ENCODE data around the gene CCDC196. TPM values are rescaled to one million over a fixed set of nuclear protein-coding genes. Genes with fewer than 3 reads are reported as not detected.
"Not testable (repeated sequence)": the region's sequence is repeated elsewhere in the genome, so short reads cannot be mapped to it uniquely, and the experiment has no call there.

CCDC196 gene
- total RNA-seq, 1 experiment from 2014 or later: not detected

GRCh38 chr14:66495218-66496098, 9.3 kb downstream of the CCDC196 start:
- DNase-seq (ENCODE audit: low read depth): peak; percentile 65

DNA sequence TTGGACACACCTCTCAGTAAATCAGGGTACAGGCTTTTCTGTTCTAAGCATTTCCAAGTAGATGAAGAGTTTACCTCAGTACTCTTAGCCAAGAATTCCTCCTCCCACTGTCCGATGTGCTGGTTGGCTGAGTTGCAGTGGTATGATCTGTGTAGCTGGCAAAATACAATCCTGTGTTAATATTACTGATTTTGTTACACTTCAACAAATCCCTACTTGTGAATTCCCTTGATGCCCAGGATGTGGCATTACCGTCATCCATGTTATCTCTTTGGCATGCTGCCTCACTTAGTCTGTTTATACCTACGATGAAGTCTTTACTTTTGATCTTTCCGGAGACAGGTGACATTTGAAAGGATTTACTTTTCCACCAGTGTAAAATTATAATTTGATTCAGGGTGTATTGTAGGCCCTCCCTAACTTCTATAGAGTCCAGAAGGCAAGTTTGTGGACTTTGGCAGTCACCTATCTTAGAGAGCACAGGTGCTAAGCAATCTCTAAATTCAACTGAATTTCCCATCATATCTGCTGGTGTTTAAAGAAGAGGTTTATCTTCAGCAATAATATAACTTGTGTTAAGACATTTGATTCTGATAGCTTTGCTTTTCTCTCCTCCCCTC, 10.1 kb downstream of the CCDC196 start:
- no peak for DNase-seq (ENCODE audit: low read depth)

GRCh38 chr14:66496911-66497310, 10.7 kb downstream of the CCDC196 start:
- no peak for DNase-seq (ENCODE audit: low read depth)

GRCh38 chr14:66498311-66498710, 12.1 kb downstream of the CCDC196 start:
- no peak for DNase-seq (ENCODE audit: low read depth)

DNA sequence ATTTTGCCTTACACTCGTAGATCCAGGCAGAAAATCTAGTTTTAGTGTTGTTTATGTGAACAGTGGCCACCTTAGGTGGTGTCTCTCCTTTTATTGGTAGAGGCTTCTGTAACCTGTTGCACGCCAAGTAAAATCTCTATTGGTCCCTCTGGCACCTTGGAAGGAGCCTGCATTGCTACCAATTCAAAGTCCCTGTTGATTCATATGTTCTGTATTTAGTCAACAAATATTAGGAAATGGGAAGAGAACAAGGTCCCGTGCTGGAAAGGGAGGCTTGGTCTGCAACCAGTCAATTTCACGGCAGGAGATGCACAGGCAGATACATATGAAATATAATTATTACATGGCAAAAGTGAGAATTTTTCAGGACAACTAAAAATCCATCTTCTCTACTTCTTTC, 15.4 kb downstream of the CCDC196 start:
- DNase-seq (ENCODE audit: low read depth): no peak

GRCh38 chr14:66502836-66503235, 16.7 kb downstream of the CCDC196 start:
- DNase-seq (ENCODE audit: low read depth): not testable (repeated sequence)

GRCh38 chr14:66503532-66503931, 17.4 kb downstream of the CCDC196 start:
- DNase-seq (ENCODE audit: low read depth): no peak

- DNase-seq (ENCODE audit: low read depth): no peak
These were observed 21.1 kb downstream of the CCDC196 start for GRCh38 chr14:66507181-66507721.

GRCh38 chr14:66507722-66508546, 21.8 kb downstream of the CCDC196 start, which contains the start of gene GPHN:
Gene GPHN, plus strand, starts transcription at chr14:66508147.
- DNase-seq (ENCODE audit: low read depth): peak; percentile 99

DNA sequence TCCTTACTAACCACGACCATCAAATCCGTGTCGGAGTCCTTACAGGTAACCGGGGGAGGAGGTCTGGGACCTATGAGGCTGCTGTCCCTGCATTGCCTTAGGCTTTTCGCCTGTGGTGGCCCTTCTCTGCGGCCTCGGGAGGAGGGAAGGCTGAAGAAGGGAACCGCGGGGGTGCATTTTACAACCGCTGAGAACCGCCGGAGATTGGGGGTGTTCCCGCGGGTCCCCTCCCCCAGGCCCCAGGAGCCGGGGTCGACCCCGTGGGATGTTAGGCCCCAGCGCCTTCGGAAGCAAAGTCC, 22.3 kb downstream of the CCDC196 start:
- no peak for DNase-seq (ENCODE audit: low read depth)

DNA sequence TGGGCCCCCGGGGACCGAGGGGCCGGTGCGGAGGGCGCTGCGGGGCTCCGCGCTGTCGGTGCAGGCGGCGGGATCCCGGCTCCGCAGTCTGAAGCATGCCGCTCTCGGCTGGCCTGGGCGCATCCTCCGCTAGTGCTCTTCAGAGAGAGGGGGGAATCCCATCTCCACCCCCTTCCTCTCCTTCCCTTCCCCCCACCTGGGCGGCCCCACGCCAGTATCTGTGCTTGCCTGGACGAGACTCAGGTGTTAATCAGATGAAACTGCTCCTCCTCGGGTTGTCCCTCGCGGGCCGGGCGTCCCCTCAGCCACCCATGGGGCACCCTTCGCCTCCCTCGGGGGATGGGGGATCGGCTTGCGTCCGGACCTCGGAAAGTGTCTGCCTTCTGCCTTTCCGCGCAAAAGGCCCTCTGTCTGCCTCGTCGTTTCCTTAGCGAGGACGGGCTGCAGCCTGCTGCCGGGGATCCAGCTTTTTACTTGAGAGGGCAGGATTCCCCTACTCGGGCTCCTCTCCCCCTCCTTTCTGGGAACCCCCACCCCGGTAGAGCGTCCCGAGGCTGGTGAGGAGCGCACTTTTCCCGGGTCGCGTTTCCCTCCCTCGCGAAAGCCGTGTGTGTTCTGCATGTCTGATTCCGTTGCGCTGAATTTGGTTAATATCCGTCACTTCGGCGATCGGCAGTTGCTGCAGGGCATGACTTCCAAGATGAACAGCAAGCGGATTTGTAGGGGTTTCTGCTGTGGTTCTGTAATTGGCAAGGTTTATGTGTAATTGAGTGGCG, 22.9 kb downstream of the CCDC196 start:
- peak; percentile 25 for DNase-seq (ENCODE audit: low read depth)

DNA sequence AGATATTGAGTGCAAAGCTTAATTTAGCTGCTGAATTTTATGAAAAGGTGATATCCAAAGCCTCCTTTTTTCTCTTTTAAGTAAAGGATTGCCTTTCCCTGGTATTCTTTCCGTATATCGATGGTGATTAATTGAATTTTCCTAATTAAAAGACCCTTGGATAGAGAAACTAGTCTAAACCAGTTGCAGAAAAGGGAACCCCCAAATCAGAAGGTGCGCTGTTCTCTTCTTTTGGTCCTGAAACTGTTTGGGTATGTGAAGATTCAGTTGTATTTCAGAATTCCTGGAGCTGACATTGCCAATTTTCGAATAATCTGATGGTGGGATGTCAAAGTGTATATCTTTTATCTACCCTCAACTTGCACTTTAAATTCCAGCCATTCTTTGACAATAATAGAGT, 23.7 kb downstream of the CCDC196 start:
- no peak for DNase-seq (ENCODE audit: low read depth)

DNA sequence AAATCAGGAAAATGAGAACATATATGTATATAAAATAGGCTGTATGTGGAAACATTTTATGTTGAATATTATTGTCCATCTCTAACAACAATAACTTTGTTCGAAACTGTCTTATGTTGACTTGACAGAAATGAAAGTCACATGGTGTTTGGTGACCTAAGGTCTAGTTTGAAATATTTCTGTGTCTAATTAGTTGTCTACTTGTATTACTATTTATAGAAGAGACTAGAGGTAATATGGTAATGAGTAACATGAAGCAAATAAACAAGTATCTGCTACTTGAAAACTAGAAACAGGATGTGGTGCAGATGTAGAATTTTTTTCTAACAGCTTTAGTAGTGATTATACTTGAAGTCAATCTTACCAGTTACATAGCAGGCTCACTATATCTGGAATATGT, 25.7 kb downstream of the CCDC196 start:
- DNase-seq (ENCODE audit: low read depth): no peak

DNA sequence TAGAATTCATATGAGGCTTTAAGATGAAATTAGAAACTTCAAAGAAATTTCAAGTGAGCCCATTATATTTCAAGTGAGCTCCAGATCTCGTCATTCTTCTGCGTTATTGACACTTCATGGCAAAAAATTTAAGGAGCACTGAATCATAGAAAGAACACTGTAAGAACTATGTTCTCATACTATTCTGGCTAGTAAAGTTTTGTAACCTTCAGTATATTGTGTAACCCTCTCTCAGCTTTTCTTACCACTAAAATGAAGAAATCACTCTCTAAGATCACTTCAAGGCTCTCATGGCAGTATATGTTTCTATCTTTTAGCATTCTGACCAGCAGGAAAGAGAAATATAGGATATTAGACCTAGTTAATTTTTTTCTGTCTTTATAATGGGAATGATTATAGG, 28.0 kb downstream of the CCDC196 start:
- DNase-seq (ENCODE audit: low read depth): no peak

DNA sequence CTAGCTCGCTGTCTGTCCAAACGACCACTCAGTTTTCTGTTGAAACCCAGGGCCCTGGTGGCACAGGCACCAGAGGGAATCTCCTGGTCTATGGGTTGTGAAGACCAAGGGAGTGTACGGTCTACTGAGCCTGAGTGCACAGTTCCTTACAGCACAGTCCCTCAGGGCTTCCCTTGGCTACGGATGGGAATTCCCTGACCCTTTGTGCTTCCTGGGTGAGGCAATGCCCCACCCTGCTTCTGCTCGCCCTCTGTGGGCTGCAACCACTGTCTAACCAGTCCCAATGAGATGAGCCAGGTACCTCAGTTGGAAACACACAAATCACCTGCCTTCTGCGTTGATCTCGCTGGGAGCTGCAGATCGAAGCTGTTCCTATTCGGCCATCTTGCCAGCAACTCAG, 44.4 kb downstream of the CCDC196 start:
- DNase-seq (ENCODE audit: low read depth): no peak

GRCh38 chr14:66539034-66539433, 52.9 kb downstream of the CCDC196 start:
- DNase-seq (ENCODE audit: low read depth): no peak

GRCh38 chr14:66540038-66540437, 53.9 kb downstream of the CCDC196 start:
- no peak for DNase-seq (ENCODE audit: low read depth)

GRCh38 chr14:66541627-66542026, 55.5 kb downstream of the CCDC196 start:
- no peak for DNase-seq (ENCODE audit: low read depth)

DNA sequence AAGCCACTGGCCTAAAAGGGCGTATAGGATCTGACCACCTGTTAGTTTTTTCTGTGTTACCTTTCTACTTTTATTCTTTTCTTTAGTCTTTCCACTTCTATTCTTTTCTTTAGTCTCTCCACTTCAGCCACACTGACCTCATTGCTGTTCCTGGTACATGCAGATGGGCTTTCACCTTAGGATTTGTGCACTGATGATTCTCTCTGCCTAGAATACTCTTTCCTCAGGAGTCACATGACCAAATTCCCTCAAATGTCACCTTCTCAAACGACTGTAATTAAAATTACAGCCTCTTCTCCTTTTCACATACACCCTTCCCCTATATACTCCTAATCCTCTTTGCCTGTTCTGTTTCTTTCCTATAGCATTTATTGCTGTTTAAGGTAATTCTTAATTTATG, 57.8 kb downstream of the CCDC196 start:
- no peak for DNase-seq (ENCODE audit: low read depth)

DNA sequence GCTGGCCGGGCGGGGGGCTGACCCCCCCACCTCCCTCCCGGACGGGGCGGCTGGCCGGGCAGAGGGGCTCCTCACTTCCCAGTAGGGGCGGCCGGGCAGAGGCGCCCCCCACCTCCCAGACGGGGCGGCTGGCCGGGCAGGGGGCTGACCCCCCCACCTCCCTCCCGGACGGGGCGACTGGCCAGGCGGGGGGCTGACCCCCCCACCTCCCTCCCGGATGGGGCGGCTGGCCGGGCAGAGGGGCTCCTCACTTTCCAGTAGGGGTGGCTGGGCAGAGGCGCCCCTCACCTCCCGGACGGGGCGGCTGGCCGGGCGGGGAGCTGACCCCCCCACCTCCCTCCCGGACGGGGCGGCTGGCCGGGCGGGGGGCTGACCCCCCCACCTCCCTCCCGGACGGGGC, 59.0 kb downstream of the CCDC196 start:
- DNase-seq (ENCODE audit: low read depth): not testable (repeated sequence)

- DNase-seq (ENCODE audit: low read depth): not testable (repeated sequence)
These were observed 59.6 kb downstream of the CCDC196 start for GRCh38 chr14:66545751-66546150.
